K562 (cell line): ENCODE data around the gene ITLN1.

Source experiments
- MTA1 ChIP-seq: fragments of 450-650 bp; IDR thresholded peaks from 2 replicates; pipeline ENCODE4 v1.6.1; 2017; ENCODE audit warnings: borderline replicate concordance
- RBM17 ChIP-seq: fragments of 200-400 bp; formaldehyde crosslinking; IDR thresholded peaks from 2 replicates; pipeline ENCODE4 v1.6.1; 2017; ENCODE audit warnings: low read depth, mild to moderate bottlenecking, low read length, borderline replicate concordance
- TBP ChIP-seq: optimal IDR thresholded peaks from 2 replicates; pipeline ENCODE3; 2011; ENCODE audit warnings: low read depth, low read length, improper control_type of control experiment
- TF ChIP-seq, protein P1 (sequence below), 3 experiments: IDR thresholded peaks in 2 of 3; conservative IDR thresholded peaks in 1 of 3; 2 replicates each; pipeline ENCODE4 v1.5.1; 2011 to 2012; ENCODE audit warnings: low read length in 3 of 3, mild to moderate bottlenecking in 3 of 3, control low read depth in 2 of 3, improper control_type of control experiment in 1 of 3, inconsistent platforms in 1 of 3, low read depth in 1 of 3, mixed read lengths in 1 of 3, moderate library complexity in 1 of 3; ENCODE audit not compliant: insufficient read depth in 2 of 3
- TF ChIP-seq, protein P2 (sequence below): sonication (generic); formaldehyde crosslinking; IDR thresholded peaks from 2 replicates; pipeline ENCODE4 v1.8.1; 2022; ENCODE audit warnings: missing genetic modification reagents

- TF ChIP-seq, protein P1, sequence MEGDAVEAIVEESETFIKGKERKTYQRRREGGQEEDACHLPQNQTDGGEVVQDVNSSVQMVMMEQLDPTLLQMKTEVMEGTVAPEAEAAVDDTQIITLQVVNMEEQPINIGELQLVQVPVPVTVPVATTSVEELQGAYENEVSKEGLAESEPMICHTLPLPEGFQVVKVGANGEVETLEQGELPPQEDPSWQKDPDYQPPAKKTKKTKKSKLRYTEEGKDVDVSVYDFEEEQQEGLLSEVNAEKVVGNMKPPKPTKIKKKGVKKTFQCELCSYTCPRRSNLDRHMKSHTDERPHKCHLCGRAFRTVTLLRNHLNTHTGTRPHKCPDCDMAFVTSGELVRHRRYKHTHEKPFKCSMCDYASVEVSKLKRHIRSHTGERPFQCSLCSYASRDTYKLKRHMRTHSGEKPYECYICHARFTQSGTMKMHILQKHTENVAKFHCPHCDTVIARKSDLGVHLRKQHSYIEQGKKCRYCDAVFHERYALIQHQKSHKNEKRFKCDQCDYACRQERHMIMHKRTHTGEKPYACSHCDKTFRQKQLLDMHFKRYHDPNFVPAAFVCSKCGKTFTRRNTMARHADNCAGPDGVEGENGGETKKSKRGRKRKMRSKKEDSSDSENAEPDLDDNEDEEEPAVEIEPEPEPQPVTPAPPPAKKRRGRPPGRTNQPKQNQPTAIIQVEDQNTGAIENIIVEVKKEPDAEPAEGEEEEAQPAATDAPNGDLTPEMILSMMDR (IDR thresholded peaks at IDR 0.05 in 2 of 3, conservative IDR thresholded peaks at IDR 0.05 in 1 of 3; ENCODE audit: insufficient read depth in 2 of 3, low read depth in 1 of 3, low read length in 3 of 3): no peak
- TF ChIP-seq, protein P2, sequence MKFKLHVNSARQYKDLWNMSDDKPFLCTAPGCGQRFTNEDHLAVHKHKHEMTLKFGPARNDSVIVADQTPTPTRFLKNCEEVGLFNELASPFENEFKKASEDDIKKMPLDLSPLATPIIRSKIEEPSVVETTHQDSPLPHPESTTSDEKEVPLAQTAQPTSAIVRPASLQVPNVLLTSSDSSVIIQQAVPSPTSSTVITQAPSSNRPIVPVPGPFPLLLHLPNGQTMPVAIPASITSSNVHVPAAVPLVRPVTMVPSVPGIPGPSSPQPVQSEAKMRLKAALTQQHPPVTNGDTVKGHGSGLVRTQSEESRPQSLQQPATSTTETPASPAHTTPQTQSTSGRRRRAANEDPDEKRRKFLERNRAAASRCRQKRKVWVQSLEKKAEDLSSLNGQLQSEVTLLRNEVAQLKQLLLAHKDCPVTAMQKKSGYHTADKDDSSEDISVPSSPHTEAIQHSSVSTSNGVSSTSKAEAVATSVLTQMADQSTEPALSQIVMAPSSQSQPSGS (CRISPR knock-in tag): no peak
- TF ChIP-seq RBM17 (no peak), MTA1 (no peak), TBP (no peak)
These were observed 10.0 kb downstream of the ITLN1 start for GRCh38 chr1:160874935-160875334.
